GM10248 (cell line): ENCODE measurements around the gene ATP10A.

Experiments used
- CTCF ChIA-PET: fragments of 300-600 bp; sonication (Branson Sonifier 250); formaldehyde crosslinking; extraction: SDS; loops from one replicate; lab custom pipeline; 2021; ENCODE audit warnings: antibody characterized with exemption; lab: Yijun Ruan, JAX
- POLR2A ChIA-PET: fragments of 350-650 bp; sonication (Branson Sonifier 250); formaldehyde crosslinking; extraction: SDS; loops from one replicate; lab custom pipeline; 2020; ENCODE audit warnings: antibody characterized with exemption; lab: Yijun Ruan, JAX
- DNase-seq: peaks from one replicate; pipeline ENCODE4 v3.0.0; 2012; ENCODE audit errors: extremely low spot score
- TF ChIP-seq, protein P1 (sequence below): IDR thresholded peaks from 2 replicates; pipeline ENCODE4 v1.5.1; 2012; ENCODE audit warnings: mild to moderate bottlenecking, low read depth; ENCODE audit errors: extremely low read depth, missing control alignments, control extremely low read depth

Gene ATP10A

DNA sequence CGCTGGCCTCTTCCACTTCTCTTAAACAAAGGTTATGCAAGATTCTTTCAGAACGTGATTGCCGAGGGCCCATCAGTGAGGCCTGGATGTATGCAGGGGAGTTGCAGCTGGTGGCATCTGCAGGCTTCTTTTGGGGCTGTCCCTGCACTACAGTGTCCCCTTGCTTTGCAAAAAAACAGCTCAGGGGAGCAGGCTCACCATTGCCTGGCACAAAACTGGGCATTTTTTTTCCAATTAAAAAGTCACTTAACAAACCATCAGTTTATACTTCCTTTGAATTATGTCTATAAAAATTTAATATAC is 148.6 kb downstream of the ATP10A start:
- POLR2A ChIA-PET, result no interaction called here
- TF ChIP-seq, protein P1, sequence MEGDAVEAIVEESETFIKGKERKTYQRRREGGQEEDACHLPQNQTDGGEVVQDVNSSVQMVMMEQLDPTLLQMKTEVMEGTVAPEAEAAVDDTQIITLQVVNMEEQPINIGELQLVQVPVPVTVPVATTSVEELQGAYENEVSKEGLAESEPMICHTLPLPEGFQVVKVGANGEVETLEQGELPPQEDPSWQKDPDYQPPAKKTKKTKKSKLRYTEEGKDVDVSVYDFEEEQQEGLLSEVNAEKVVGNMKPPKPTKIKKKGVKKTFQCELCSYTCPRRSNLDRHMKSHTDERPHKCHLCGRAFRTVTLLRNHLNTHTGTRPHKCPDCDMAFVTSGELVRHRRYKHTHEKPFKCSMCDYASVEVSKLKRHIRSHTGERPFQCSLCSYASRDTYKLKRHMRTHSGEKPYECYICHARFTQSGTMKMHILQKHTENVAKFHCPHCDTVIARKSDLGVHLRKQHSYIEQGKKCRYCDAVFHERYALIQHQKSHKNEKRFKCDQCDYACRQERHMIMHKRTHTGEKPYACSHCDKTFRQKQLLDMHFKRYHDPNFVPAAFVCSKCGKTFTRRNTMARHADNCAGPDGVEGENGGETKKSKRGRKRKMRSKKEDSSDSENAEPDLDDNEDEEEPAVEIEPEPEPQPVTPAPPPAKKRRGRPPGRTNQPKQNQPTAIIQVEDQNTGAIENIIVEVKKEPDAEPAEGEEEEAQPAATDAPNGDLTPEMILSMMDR, result no peak
- CTCF ChIA-PET, result no interaction called here
- no peak for DNase-seq

- DNase-seq, result no peak
- POLR2A ChIA-PET, result no interaction called here
- TF ChIP-seq, protein P1, result no peak
- CTCF ChIA-PET, result no interaction called here
Measured at GRCh38 chr15:25713736-25714537, 149.2 kb downstream of the ATP10A start.

- CTCF ChIA-PET, result no interaction called here
- no peak for DNase-seq
- POLR2A ChIA-PET, result no interaction called here
Measured at GRCh38 chr15:25712961-25713355, 150.2 kb downstream of the ATP10A start.

DNA sequence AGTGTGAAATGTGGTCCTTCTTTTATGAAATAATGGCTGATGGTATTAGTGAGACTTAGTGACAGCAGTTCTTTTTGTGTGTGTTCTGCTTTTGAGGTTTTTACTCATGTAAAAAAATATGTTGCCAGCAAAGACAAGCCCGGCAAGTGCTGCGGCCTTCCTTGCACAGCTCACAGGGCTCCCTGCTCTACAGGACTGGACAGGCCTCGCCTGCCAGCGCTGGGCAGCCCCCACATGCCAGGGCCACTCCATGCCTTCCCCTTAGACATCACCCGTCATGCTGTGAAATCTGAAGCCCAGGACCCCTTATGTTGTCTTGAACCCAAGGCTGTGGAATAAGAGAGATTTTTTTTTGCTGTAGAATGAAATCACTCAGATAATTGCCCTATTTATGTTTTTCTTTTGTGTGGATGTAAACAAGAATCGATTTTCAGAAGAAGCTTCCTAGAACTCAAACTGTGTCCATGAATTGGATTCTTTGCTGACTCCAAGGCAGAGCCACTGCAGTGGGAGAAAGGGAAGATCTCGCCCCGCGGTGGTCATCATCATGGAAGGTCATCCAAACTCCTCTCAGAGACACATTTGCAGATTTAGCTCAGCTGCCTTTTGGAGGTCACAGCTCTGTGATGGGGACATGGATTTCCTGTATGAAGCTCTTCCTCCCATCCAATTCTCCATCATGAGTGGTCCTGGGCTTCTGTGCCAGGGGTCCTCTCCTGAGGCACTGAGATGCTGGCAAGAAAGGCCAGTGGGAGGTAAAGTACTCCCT is 150.8 kb downstream of the ATP10A start:
- TF ChIP-seq, protein P1, result no peak
- ChIA-PET POLR2A (no interaction called here), CTCF (no interaction called here)
- DNase-seq, result no peak

More at GRCh38 chr15:25712961-25713355, 150.2 kb downstream of the ATP10A start:
- TF ChIP-seq, protein P1, result no peak

GRCh38 chr15:25711691-25712090 is 151.4 kb downstream of the ATP10A start:
- TF ChIP-seq, protein P1, result no peak
- ChIA-PET POLR2A (no interaction called here), CTCF (no interaction called here)
- DNase-seq, result no peak

- CTCF ChIA-PET, result no interaction called here
- TF ChIP-seq, protein P1, result no peak
- no peak for DNase-seq
- POLR2A ChIA-PET, result no interaction called here
Measured at GRCh38 chr15:25711164-25711563, 152.0 kb downstream of the ATP10A start.
